ENCODE measurements around the gene THSD7A.

Gene THSD7A

GRCh38 chr7:11754933-11755332, 77.1 kb downstream of the THSD7A start:
- Histone ChIP-seq H3K4me3 (replicated peaks; ENCODE audit: low read depth, low read length) (no peak overlapping the region), H3K27me3 (replicated peaks; ENCODE audit: control insufficient read depth, insufficient read depth, low read length) (no peaks in the 10 kb centered on the region), H3K36me3 (ENCODE audit: control insufficient read depth, insufficient read depth, low read length) (no peaks in the 10 kb centered on the region)
- no peak for TF ChIP-seq CTCF (IDR thresholded peaks at IDR 0.05; ENCODE audit: insufficient read depth, low read length, poor library complexity, severe bottlenecking)
- no peak for DNase-seq (ENCODE audit: extremely low read depth, insufficient read length)

- no peak for DNase-seq (ENCODE audit: extremely low read depth, insufficient read length)
- Histone ChIP-seq H3K4me3 (replicated peaks; ENCODE audit: low read depth, low read length) (no peak overlapping the region), H3K36me3 (ENCODE audit: control insufficient read depth, insufficient read depth, low read length) (no peaks in the 10 kb centered on the region), H3K27me3 (replicated peaks; ENCODE audit: control insufficient read depth, insufficient read depth, low read length) (no peaks in the 10 kb centered on the region)
- no peak for TF ChIP-seq CTCF (IDR thresholded peaks at IDR 0.05; ENCODE audit: insufficient read depth, low read length, poor library complexity, severe bottlenecking)
Measured at GRCh38 chr7:11754123-11754522, 77.9 kb downstream of the THSD7A start.

GRCh38 chr7:11753433-11753832, 78.6 kb downstream of the THSD7A start:
- Histone ChIP-seq H3K27me3 (replicated peaks; ENCODE audit: control insufficient read depth, insufficient read depth, low read length) (no peaks in the 10 kb centered on the region), H3K36me3 (ENCODE audit: control insufficient read depth, insufficient read depth, low read length) (no peaks in the 10 kb centered on the region), H3K4me3 (replicated peaks; ENCODE audit: low read depth, low read length) (no peak overlapping the region)
- no peak for DNase-seq (ENCODE audit: extremely low read depth, insufficient read length)
- no peak for TF ChIP-seq CTCF (IDR thresholded peaks at IDR 0.05; ENCODE audit: insufficient read depth, low read length, poor library complexity, severe bottlenecking)

- Histone ChIP-seq H3K36me3 (ENCODE audit: control insufficient read depth, insufficient read depth, low read length) (no peaks in the 10 kb centered on the region), H3K4me3 (replicated peaks; ENCODE audit: low read depth, low read length) (no peak overlapping the region), H3K27me3 (replicated peaks; ENCODE audit: control insufficient read depth, insufficient read depth, low read length) (no peaks in the 10 kb centered on the region)
- no peak for DNase-seq (ENCODE audit: extremely low read depth, insufficient read length)
- no peak for TF ChIP-seq CTCF (IDR thresholded peaks at IDR 0.05; ENCODE audit: insufficient read depth, low read length, poor library complexity, severe bottlenecking)
Measured at GRCh38 chr7:11751807-11752389, 80.1 kb downstream of the THSD7A start.

GRCh38 chr7:11751315-11751714, 80.7 kb downstream of the THSD7A start:
- Histone ChIP-seq H3K4me3 (replicated peaks; ENCODE audit: low read depth, low read length) (no peak overlapping the region), H3K36me3 (ENCODE audit: control insufficient read depth, insufficient read depth, low read length) (no peaks in the 10 kb centered on the region), H3K27me3 (replicated peaks; ENCODE audit: control insufficient read depth, insufficient read depth, low read length) (no peaks in the 10 kb centered on the region)
- no peak for DNase-seq (ENCODE audit: extremely low read depth, insufficient read length)
- TF ChIP-seq CTCF (IDR thresholded peaks at IDR 0.05; ENCODE audit: insufficient read depth, low read length, poor library complexity, severe bottlenecking), result no peak

- Histone ChIP-seq H3K4me3 (replicated peaks; ENCODE audit: low read depth, low read length) (no peak overlapping the region), H3K36me3 (ENCODE audit: control insufficient read depth, insufficient read depth, low read length) (no peaks in the 10 kb centered on the region), H3K27me3 (replicated peaks; ENCODE audit: control insufficient read depth, insufficient read depth, low read length) (no peaks in the 10 kb centered on the region)
- no peak for TF ChIP-seq CTCF (IDR thresholded peaks at IDR 0.05; ENCODE audit: insufficient read depth, low read length, poor library complexity, severe bottlenecking)
- no peak for DNase-seq (ENCODE audit: extremely low read depth, insufficient read length)
Measured at GRCh38 chr7:11750191-11750590, 81.8 kb downstream of the THSD7A start.

All from GM06990 (cell line).